HepG2 (cell line): Measurements from ENCODE around the gene METTL23. TPM values are rescaled to one million over a fixed set of nuclear protein-coding genes. Genes with fewer than 3 reads are reported as not detected.

Experiments
- CAMTA2 ChIP-seq: sonication (generic); formaldehyde crosslinking; IDR thresholded peaks from 2 replicates; pipeline ENCODE4 v1.4.0; 2020; ENCODE audit warnings: mild to moderate bottlenecking, missing genetic modification reagents, borderline replicate concordance
- FOXC1 ChIP-seq: sonication (generic); formaldehyde crosslinking; IDR thresholded peaks from 2 replicates; pipeline ENCODE4 v1.8.0; 2022; ENCODE audit warnings: mild to moderate bottlenecking, missing genetic modification reagents, borderline replicate concordance
- KAT2B ChIP-seq: fragments of 150-350 bp; IDR thresholded peaks from 2 replicates; pipeline ENCODE4 v1.6.1; 2014; ENCODE audit warnings: low read depth, low read length, borderline replicate concordance
- RBM39 ChIP-seq: fragments of 200-400 bp; formaldehyde crosslinking; IDR thresholded peaks from one replicate; pipeline ENCODE4 v1.6.1; 2018; ENCODE audit warnings: antibody characterized with exemption, mild to moderate bottlenecking, low read depth, low read length; ENCODE audit not compliant: poor library complexity, severe bottlenecking
- ZBTB42 ChIP-seq: sonication (generic); formaldehyde crosslinking; IDR thresholded peaks from 2 replicates; pipeline ENCODE4 v1.5.0; 2020; ENCODE audit warnings: mild to moderate bottlenecking, missing genetic modification reagents
- ZNF232 ChIP-seq: sonication (generic); formaldehyde crosslinking; IDR thresholded peaks from 2 replicates; pipeline ENCODE4 v1.4.0; 2020; ENCODE audit warnings: missing genetic modification reagents, borderline replicate concordance
- ZNF451 ChIP-seq: sonication (generic); formaldehyde crosslinking; IDR thresholded peaks from 2 replicates; pipeline ENCODE4 v1.5.0; 2020; ENCODE audit warnings: mild to moderate bottlenecking, missing genetic modification reagents
- ZNF879 ChIP-seq: sonication (generic); formaldehyde crosslinking; IDR thresholded peaks from 2 replicates; pipeline ENCODE4 v1.8.1; 2023; ENCODE audit warnings: missing genetic modification reagents
- polyA plus RNA-seq, 8 experiments: library from polyadenylated mRNA; depleted of rRNA in 3 of 8; stranded (reverse) in 7 of 8; unstranded in 1 of 8; fragments of >200 nt; fragmentation: Illumina TruSeq in 4 of 8; extraction: Trizol in 4 of 8; gene quantifications; 2 replicates each; pipeline versions ENCODE4 v1.2.1 to v1.2.3, GENCODE V29; 2011 to 2016; ENCODE audit warnings: low read depth in 4 of 8, missing spikeins in 1 of 8, mixed read lengths in 1 of 8; ENCODE audit not compliant: insufficient read depth in 1 of 8
- total RNA-seq, 5 experiments: library from RNA; depleted of rRNA; stranded (reverse); fragments of >200 nt; fragmentation: Illumina TruSeq; extraction: Trizol; gene quantifications; 2 replicates each; pipeline ENCODE4 v1.2.3, GENCODE V29; 2016; ENCODE audit warnings: low read depth in 1 of 5
- TF ChIP-seq, protein P1 (sequence below): IDR thresholded peaks from 2 replicates; pipeline ENCODE4 v1.6.1; 2012; ENCODE audit warnings: low read length, improper control_type of control experiment
- TF ChIP-seq, protein P2 (sequence below): sonication (generic); formaldehyde crosslinking; IDR thresholded peaks from 2 replicates; pipeline ENCODE4 v1.4.0; 2020; ENCODE audit warnings: missing genetic modification reagents
- TF ChIP-seq, protein P3 (sequence below): sonication (generic); formaldehyde crosslinking; IDR thresholded peaks from 2 replicates; pipeline ENCODE4 v1.9.0; 2021; ENCODE audit warnings: missing genetic modification reagents, borderline replicate concordance
- TF ChIP-seq, protein P4 (sequence below): sonication (generic); formaldehyde crosslinking; IDR thresholded peaks from 2 replicates; pipeline ENCODE4 v1.8.0; 2022; ENCODE audit warnings: mild to moderate bottlenecking, missing genetic modification reagents; ENCODE audit not compliant: insufficient replicate concordance
- TF ChIP-seq, protein P5 (sequence below): sonication (generic); formaldehyde crosslinking; IDR thresholded peaks from 2 replicates; pipeline ENCODE4 v1.4.0; 2020; ENCODE audit warnings: missing genetic modification reagents
- TF ChIP-seq, protein P6 (sequence below): sonication (generic); formaldehyde crosslinking; IDR thresholded peaks from 2 replicates; pipeline ENCODE4 v1.4.0; 2020; ENCODE audit warnings: mild to moderate bottlenecking, missing genetic modification reagents
- TF ChIP-seq, protein P7 (sequence below): sonication (generic); formaldehyde crosslinking; IDR thresholded peaks from 2 replicates; pipeline ENCODE4 v1.8.1; 2023; ENCODE audit warnings: mild to moderate bottlenecking, moderate library complexity, missing genetic modification reagents
- TF ChIP-seq, protein P8 (sequence below): sonication (generic); formaldehyde crosslinking; IDR thresholded peaks from 2 replicates; pipeline ENCODE4 v1.5.1; 2020; ENCODE audit warnings: missing genetic modification reagents, mild to moderate bottlenecking, borderline replicate concordance

The METTL23 gene
- total and polyA plus RNA-seq, 2 of the 13 experiments (the other 11 are each of a cell fraction or from before 2014, with no cell fraction given): 39.9 to 104 TPM

DNA sequence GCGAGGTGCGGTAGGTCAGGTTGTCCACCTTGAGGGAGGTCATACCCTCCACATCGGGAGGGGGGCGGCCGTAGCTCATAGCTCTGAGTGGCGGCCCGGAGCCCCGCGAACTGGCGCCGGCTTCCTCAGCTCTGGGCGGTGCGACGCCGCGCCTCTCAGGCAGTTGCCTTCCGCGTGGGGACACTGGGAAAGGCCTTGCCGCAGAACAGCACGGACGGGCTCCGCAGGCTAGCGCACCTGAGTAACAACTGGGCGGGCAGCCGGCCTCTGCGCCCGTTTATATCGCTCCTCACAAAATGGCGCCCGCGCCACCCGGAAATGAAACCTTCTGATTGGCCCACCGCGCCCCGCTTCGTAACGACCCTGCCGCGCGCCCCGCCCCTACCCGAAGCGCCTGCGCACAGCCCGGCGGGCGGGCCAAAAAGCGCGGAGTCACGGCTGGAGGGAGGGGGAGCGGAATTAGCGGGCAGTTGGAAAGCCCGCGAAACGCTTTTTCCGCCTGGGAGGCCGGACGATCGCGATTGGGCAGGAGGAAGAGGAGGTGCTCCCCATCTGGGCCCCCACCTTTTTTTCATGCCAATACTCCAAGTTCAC lies 10.5 kb downstream of the METTL23 start, which contains the start of gene SRSF2 (continued):
- TF ChIP-seq, protein P1, sequence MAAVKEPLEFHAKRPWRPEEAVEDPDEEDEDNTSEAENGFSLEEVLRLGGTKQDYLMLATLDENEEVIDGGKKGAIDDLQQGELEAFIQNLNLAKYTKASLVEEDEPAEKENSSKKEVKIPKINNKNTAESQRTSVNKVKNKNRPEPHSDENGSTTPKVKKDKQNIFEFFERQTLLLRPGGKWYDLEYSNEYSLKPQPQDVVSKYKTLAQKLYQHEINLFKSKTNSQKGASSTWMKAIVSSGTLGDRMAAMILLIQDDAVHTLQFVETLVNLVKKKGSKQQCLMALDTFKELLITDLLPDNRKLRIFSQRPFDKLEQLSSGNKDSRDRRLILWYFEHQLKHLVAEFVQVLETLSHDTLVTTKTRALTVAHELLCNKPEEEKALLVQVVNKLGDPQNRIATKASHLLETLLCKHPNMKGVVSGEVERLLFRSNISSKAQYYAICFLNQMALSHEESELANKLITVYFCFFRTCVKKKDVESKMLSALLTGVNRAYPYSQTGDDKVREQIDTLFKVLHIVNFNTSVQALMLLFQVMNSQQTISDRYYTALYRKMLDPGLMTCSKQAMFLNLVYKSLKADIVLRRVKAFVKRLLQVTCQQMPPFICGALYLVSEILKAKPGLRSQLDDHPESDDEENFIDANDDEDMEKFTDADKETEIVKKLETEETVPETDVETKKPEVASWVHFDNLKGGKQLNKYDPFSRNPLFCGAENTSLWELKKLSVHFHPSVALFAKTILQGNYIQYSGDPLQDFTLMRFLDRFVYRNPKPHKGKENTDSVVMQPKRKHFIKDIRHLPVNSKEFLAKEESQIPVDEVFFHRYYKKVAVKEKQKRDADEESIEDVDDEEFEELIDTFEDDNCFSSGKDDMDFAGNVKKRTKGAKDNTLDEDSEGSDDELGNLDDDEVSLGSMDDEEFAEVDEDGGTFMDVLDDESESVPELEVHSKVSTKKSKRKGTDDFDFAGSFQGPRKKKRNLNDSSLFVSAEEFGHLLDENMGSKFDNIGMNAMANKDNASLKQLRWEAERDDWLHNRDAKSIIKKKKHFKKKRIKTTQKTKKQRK: no peak
- TF ChIP-seq, protein P2, sequence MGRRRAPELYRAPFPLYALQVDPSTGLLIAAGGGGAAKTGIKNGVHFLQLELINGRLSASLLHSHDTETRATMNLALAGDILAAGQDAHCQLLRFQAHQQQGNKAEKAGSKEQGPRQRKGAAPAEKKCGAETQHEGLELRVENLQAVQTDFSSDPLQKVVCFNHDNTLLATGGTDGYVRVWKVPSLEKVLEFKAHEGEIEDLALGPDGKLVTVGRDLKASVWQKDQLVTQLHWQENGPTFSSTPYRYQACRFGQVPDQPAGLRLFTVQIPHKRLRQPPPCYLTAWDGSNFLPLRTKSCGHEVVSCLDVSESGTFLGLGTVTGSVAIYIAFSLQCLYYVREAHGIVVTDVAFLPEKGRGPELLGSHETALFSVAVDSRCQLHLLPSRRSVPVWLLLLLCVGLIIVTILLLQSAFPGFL (CRISPR knock-in tag): peak; percentile 98
- TF ChIP-seq, protein P3, sequence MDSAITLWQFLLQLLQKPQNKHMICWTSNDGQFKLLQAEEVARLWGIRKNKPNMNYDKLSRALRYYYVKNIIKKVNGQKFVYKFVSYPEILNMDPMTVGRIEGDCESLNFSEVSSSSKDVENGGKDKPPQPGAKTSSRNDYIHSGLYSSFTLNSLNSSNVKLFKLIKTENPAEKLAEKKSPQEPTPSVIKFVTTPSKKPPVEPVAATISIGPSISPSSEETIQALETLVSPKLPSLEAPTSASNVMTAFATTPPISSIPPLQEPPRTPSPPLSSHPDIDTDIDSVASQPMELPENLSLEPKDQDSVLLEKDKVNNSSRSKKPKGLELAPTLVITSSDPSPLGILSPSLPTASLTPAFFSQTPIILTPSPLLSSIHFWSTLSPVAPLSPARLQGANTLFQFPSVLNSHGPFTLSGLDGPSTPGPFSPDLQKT (CRISPR knock-in tag): 0 out of 2 replicates have a peak, but pooled peaks have one; percentile 65
- TF ChIP-seq FOXC1 (CRISPR knock-in tag) (peak; percentile 99), ZNF232 (CRISPR knock-in tag) (peak; percentile 98), CAMTA2 (CRISPR knock-in tag) (peak; percentile 95; the same call in 1 of the 2 replicates), ZNF451 (CRISPR knock-in tag) (no peak), ZNF879 (CRISPR knock-in tag) (peak; percentile 96), RBM39 (peak; percentile 100), KAT2B (no peak), ZBTB42 (CRISPR knock-in tag) (peak; percentile 78)
- TF ChIP-seq, protein P4, sequence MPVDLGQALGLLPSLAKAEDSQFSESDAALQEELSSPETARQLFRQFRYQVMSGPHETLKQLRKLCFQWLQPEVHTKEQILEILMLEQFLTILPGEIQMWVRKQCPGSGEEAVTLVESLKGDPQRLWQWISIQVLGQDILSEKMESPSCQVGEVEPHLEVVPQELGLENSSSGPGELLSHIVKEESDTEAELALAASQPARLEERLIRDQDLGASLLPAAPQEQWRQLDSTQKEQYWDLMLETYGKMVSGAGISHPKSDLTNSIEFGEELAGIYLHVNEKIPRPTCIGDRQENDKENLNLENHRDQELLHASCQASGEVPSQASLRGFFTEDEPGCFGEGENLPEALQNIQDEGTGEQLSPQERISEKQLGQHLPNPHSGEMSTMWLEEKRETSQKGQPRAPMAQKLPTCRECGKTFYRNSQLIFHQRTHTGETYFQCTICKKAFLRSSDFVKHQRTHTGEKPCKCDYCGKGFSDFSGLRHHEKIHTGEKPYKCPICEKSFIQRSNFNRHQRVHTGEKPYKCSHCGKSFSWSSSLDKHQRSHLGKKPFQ (CRISPR knock-in tag): peak; percentile 88
- TF ChIP-seq, protein P5, sequence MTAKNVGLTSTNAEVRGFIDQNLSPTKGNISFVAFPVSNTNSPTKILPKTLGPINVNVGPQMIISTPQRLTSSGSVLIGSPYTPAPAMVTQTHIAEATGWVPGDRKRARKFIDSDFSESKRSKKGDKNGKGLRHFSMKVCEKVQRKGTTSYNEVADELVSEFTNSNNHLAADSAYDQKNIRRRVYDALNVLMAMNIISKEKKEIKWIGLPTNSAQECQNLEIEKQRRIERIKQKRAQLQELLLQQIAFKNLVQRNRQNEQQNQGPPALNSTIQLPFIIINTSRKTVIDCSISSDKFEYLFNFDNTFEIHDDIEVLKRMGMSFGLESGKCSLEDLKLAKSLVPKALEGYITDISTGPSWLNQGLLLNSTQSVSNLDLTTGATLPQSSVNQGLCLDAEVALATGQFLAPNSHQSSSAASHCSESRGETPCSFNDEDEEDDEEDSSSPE (CRISPR knock-in tag): peak; percentile 99
- TF ChIP-seq, protein P6, sequence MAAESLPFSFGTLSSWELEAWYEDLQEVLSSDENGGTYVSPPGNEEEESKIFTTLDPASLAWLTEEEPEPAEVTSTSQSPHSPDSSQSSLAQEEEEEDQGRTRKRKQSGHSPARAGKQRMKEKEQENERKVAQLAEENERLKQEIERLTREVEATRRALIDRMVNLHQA (CRISPR knock-in tag): peak; percentile 92
- TF ChIP-seq, protein P7, sequence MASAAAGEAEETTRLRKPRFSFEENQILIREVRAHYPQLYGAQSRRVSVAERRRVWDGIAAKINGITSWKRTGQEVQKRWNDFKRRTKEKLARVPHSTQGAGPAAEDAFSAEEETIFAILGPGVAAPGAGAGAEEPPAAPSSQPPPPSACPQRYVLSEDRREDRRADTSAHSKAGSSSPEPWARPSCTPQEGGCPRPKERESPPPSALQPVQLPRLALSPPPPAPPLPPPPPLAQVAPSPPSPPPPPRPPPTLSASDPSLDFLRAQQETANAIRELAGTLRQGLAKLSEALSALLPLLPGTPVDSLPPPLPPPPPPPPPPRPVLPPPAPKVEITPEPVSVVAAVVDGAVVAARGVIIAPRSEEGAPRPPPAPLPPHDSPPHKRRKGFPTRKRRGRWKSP (CRISPR knock-in tag): peak; percentile 28; the same call in 1 of the 2 replicates
- TF ChIP-seq, protein P8, sequence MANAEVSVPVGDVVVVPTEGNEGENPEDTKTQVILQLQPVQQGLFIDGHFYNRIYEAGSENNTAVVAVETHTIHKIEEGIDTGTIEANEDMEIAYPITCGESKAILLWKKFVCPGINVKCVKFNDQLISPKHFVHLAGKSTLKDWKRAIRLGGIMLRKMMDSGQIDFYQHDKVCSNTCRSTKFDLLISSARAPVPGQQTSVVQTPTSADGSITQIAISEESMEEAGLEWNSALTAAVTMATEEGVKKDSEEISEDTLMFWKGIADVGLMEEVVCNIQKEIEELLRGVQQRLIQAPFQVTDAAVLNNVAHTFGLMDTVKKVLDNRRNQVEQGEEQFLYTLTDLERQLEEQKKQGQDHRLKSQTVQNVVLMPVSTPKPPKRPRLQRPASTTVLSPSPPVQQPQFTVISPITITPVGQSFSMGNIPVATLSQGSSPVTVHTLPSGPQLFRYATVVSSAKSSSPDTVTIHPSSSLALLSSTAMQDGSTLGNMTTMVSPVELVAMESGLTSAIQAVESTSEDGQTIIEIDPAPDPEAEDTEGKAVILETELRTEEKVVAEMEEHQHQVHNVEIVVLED (CRISPR knock-in tag): peak; percentile 84
